HCT116 (cell line): Measurements from ENCODE around the gene BAHD1. TPM values are rescaled to one million over a fixed set of nuclear protein-coding genes. Genes with fewer than 3 reads are reported as not detected.

ENCODE experiments used
- ATAC-seq: fragments of 200-7000 bp; cut with Tn5 transposase; 2 replicates; pipeline ENCODE4 v1.9.1; 2020; ENCODE audit warnings: mild to moderate bottlenecking, moderate library complexity
- BruUV-seq: library from RNA; stranded (reverse); fragments of 400-500 nt; replicated peaks from 2 replicates; lab custom pipeline; 2021; lab: Mats Ljungman, UMichigan
- CTCF ChIA-PET: fragments of 300-600 bp; sonication (Branson Sonifier 250); formaldehyde crosslinking; loops from one replicate; lab custom pipeline; 2021; ENCODE audit warnings: antibody characterized with exemption; lab: Charles Lee
- POLR2A ChIA-PET: fragments of 300-600, 350-600 bp; sonication (Branson Sonifier 250); formaldehyde crosslinking; loops from one replicate; lab custom pipeline; 2021; ENCODE audit warnings: antibody characterized with exemption; lab: Charles Lee
- RAD21 ChIA-PET, 2 experiments: fragments of 300-600 bp; sonication (Branson Sonifier 250); formaldehyde crosslinking; loops; one replicate each; lab custom pipeline; 2023; ENCODE audit warnings: low total read pairs in 2 of 2; ENCODE audit not compliant: uncharacterized antibody in 2 of 2, unreplicated experiment in 2 of 2, low non-redundant PET in 1 of 2; lab: Charles Lee
- DNase-seq: peaks from one replicate; pipeline ENCODE4 v3.0.0-alpha.2; 2010; ENCODE audit warnings: low read depth, low spot score
- H2AFZ ChIP-seq: fragments of 200-600 bp; shearing (Covaris generic), sonication (generic); 2 replicates; pipeline ENCODE4 v1.6.1; 2017; ENCODE audit warnings: low read depth, mixed run types, mixed read lengths, antibody characterized with exemption, low read length; ENCODE audit not compliant: poor library complexity, severe bottlenecking
- H3K27ac ChIP-seq: 2 replicates; pipeline ENCODE4 v1.5.1; 2012; ENCODE audit warnings: low read depth, low read length
- H3K27me3 ChIP-seq: fragments of 200-600 bp; sonication (generic); 2 replicates; pipeline ENCODE4 v1.6.1; 2016; ENCODE audit warnings: mixed run types, low read length, mixed read lengths; ENCODE audit not compliant: insufficient read depth
- H3K36me3 ChIP-seq, 2 experiments: fragments of 200-500 bp in 1 of 2; fragments of 200-600 bp in 1 of 2; sonication (Bioruptor generic) in 1 of 2; sonication (generic) in 1 of 2; 2 replicates each; pipeline versions ENCODE4 v1.5.1 to v1.6.1; 2014 to 2016; ENCODE audit warnings: low read length in 2 of 2, inconsistent platforms in 1 of 2, mixed read lengths in 1 of 2, mixed run types in 1 of 2; ENCODE audit not compliant: insufficient read depth in 2 of 2, control insufficient read depth in 1 of 2
- H3K4me1 ChIP-seq, 2 experiments: fragments of 200-600 bp in 1 of 2; sonication (generic) in 1 of 2; 2 replicates each; pipeline versions ENCODE4 v1.5.1 to v1.6.1; 2012 to 2017; ENCODE audit warnings: low read length in 2 of 2, inconsistent platforms in 1 of 2, mild to moderate bottlenecking in 1 of 2, mixed read lengths in 1 of 2, mixed run types in 1 of 2, moderate library complexity in 1 of 2; ENCODE audit not compliant: insufficient read depth in 2 of 2, control insufficient read depth in 1 of 2
- H3K4me2 ChIP-seq: fragments of 200-600 bp; sonication (generic); 2 replicates; pipeline ENCODE4 v1.6.1; 2017; ENCODE audit warnings: mixed run types, low read length, mixed read lengths
- H3K4me3 ChIP-seq, 2 experiments: fragments of 200-600 bp in 1 of 2; sonication (generic) in 1 of 2; replicated peaks in 1 of 2; 2 replicates each; pipeline ENCODE4 v1.5.1; 2011 to 2016; ENCODE audit warnings: low read length in 2 of 2, control low read depth in 1 of 2, low read depth in 1 of 2, mild to moderate bottlenecking in 1 of 2, mixed read lengths in 1 of 2, mixed run types in 1 of 2
- H3K79me2 ChIP-seq: fragments of 200-600 bp; sonication (generic); 2 replicates; pipeline ENCODE4 v1.6.1; 2017; ENCODE audit warnings: mild to moderate bottlenecking, mixed run types, low read length, moderate library complexity, mixed read lengths; ENCODE audit not compliant: insufficient read depth
- H3K9ac ChIP-seq: fragments of 200-600 bp; sonication (generic); 2 replicates; pipeline ENCODE4 v1.6.1; 2016; ENCODE audit warnings: low read length, mixed read lengths
- H3K9me2 ChIP-seq: fragments of 200-600 bp; sonication (generic), shearing (Covaris generic); 2 replicates; pipeline ENCODE4 v1.6.1; 2017; ENCODE audit warnings: mixed run types, mild to moderate bottlenecking, moderate library complexity; ENCODE audit not compliant: insufficient read depth
- H3K9me3 ChIP-seq, 2 experiments: fragments of 200-500 bp in 1 of 2; fragments of 200-600 bp in 1 of 2; sonication (Bioruptor generic) in 1 of 2; sonication (generic) in 1 of 2; 2 replicates each; pipeline ENCODE4 v1.6.1; 2014 to 2017; ENCODE audit warnings: low read length in 2 of 2, mixed read lengths in 2 of 2, inconsistent platforms in 1 of 2, low read depth in 1 of 2, mild to moderate bottlenecking in 1 of 2, mixed run types in 1 of 2, moderate library complexity in 1 of 2; ENCODE audit not compliant: control insufficient read depth in 1 of 2, insufficient read depth in 1 of 2
- H4K20me1 ChIP-seq: fragments of 200-600 bp; sonication (generic), shearing (Covaris generic); 2 replicates; pipeline ENCODE4 v1.6.1; 2017; ENCODE audit warnings: mixed run types, mild to moderate bottlenecking, moderate library complexity; ENCODE audit not compliant: insufficient read depth
- CBX3 ChIP-seq: IDR thresholded peaks from 2 replicates; pipeline ENCODE4 v1.6.1; 2012; ENCODE audit warnings: low read depth
- CEBPB ChIP-seq: IDR thresholded peaks from 2 replicates; pipeline ENCODE4 v1.6.1; 2012; ENCODE audit warnings: low read depth
- EZH2phosphoT487 ChIP-seq: fragments of 200-600 bp; IDR thresholded peaks from 2 replicates; pipeline ENCODE4 v1.6.1; 2018; ENCODE audit warnings: antibody characterized with exemption, borderline replicate concordance
- FOSL1 ChIP-seq: IDR thresholded peaks from 2 replicates; pipeline ENCODE4 v1.6.1; 2012; ENCODE audit warnings: low read depth
- POLR2A ChIP-seq: IDR thresholded peaks from 2 replicates; pipeline ENCODE4 v1.7.0; 2011; ENCODE audit warnings: borderline replicate concordance; ENCODE audit not compliant: insufficient read depth, insufficient read length; ENCODE audit errors: extremely low read depth
- POLR2AphosphoS5 ChIP-seq: IDR thresholded peaks from 2 replicates; pipeline ENCODE4 v1.6.1; 2011; ENCODE audit warnings: mild to moderate bottlenecking, low read depth, low read length, moderate library complexity
- SRF ChIP-seq: IDR thresholded peaks from 2 replicates; pipeline ENCODE4 v1.6.1; 2012; ENCODE audit warnings: low read depth
- ZNF274 ChIP-seq: fragments of 200-500 bp; sonication (Bioruptor generic); IDR thresholded peaks from 2 replicates; pipeline ENCODE4 v1.6.1; 2014; ENCODE audit warnings: mild to moderate bottlenecking, low read depth, low read length, inconsistent platforms
- intact Hi-C: fragments of 100-400 bp; cut with micrococcal nuclease; formaldehyde crosslinking; loops from 2 replicates; pipeline ENCODE4 v1.10.0; 2022
- total RNA-seq: library from RNA; stranded (reverse); gene quantifications from one replicate; pipeline ENCODE4 v1.2.1, GENCODE V29; 2021; ENCODE audit not compliant: unreplicated experiment
- TF ChIP-seq, protein P1 (sequence below): IDR thresholded peaks from 2 replicates; pipeline ENCODE4 v1.6.1; 2012
- TF ChIP-seq, protein P2 (sequence below), 3 experiments: fragments of 200-600 bp in 1 of 3; sonication (generic) in 1 of 3; IDR thresholded peaks in 2 of 3; conservative IDR thresholded peaks in 1 of 3; 2 replicates each; pipeline ENCODE4 v1.5.1; 2012 to 2017; ENCODE audit warnings: low read depth in 2 of 3, low read length in 2 of 3, antibody characterized with exemption in 1 of 3, borderline replicate concordance in 1 of 3, control low read depth in 1 of 3, mild to moderate bottlenecking in 1 of 3, mixed read lengths in 1 of 3, mixed run types in 1 of 3, moderate library complexity in 1 of 3; ENCODE audit not compliant: insufficient read depth in 1 of 3

The BAHD1 gene
- total RNA-seq, 1 experiment from 2014 or later, result 25.0 TPM

- DNase-seq (peak; percentile 29), ATAC-seq (peak; percentile 35)
- Histone ChIP-seq H3K27ac (peak overlapping the region; percentile 55), H3K4me3 (no peak overlapping the region), H3K9me2 (no peaks in the 10 kb centered on the region), H3K79me2 (no peaks in the 10 kb centered on the region), H3K27me3 (no peaks in the 10 kb centered on the region), H3K4me2 (peak overlapping the region; percentile 59), H4K20me1 (no peaks in the 10 kb centered on the region), H3K36me3 (peaks cover 4 to 14% of the 10 kb centered on the region in 2 experiments; a peak in 2 of 4 replicates), H2AFZ (no peak overlapping the region), H3K9me3 (no peaks in the 10 kb centered on the region), H3K4me1 (peaks cover 16 to 22% of the 10 kb centered on the region in 2 experiments), H3K9ac (no peak overlapping the region)
- ChIA-PET CTCF (interaction anchor here (1.2 to 4.3 kb wide), 6 partner anchors 15 to 204 kb away, joined by 3 to 37 read pairs (median 10); partner anchors contain the start of genes CCDC9B, INAFM2 and IVD), POLR2A (interaction anchor here (1.2 to 1.4 kb wide), 3 partner anchors 14 to 20 kb away, joined by 3 to 6 read pairs (median 3); partner anchors contain the start of genes BAHD1 and IVD), RAD21 (no interaction called here)
- TSS peak; percentile 35 for BruUV-seq
- no peak for TF ChIP-seq POLR2A
- TF ChIP-seq CBX3, result 0 out of 2 replicates have a peak, but pooled peaks have one; percentile 30
- TF ChIP-seq POLR2AphosphoS5, result peak; percentile 44; the same call in 1 of the 2 replicates
- intact Hi-C loops, result loop anchor here (5.0 kb wide), 1 partner anchor 203 kb away; no protein-coding TSS in a partner anchor
Measured at GRCh38 chr15:40420793-40421192, 20.0 kb upstream of the BAHD1 start.

DNA sequence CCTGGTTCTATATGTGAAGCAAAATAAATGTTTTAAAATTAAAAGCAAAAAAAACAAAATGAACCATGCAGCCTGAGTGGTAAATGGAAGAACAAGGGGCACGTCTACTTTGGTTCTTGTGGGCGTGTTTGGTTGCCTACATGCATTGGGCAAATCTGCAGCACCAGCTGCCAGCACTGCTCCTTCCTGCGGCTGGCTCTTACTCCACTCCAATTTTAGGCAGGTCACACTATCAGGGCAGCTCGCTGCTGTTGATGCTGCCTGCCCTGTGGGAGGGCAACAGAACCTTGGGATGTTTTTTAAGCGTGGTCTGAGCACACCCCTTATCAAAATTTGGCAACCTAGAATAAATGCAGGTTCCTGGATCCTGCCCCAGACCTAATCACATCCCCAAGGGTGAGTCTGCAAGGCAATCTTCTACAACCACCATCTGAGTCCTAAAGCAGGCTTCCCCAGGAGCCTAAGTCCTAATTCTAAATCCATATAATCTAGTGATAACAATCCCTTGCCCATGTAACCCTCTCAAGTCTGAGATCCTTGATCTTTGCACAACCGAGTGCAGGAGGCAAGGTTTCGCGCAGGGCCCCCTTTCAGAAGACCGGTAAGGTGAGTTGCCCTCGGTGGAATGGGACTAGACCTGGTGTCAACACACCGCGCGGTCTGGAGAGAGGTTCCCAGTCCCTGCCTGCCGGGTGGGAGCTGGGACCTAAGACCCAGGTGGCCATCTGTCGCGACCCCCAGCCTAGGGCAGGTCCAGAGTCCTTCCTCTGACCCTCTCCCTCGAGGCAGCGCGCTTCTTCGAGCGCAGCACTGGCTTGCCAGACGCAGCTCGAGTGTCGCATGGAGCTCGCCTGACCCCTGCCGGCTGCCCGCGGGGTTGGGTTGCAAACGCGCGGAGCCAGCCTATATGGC, 19.3 kb upstream of the BAHD1 start:
- intact Hi-C loops, result loop anchor here (1.0 to 5.0 kb wide), 5 partner anchors 53 to 204 kb away; partner anchors contain the start of gene CCDC9B
- TF ChIP-seq EZH2phosphoT487 (no peak), POLR2A (no peak), ZNF274 (no peak), CEBPB (no peak), FOSL1 (no peak), SRF (no peak)
- TF ChIP-seq, protein P1, sequence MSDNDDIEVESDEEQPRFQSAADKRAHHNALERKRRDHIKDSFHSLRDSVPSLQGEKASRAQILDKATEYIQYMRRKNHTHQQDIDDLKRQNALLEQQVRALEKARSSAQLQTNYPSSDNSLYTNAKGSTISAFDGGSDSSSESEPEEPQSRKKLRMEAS, result no peak
- TF ChIP-seq, protein P2, sequence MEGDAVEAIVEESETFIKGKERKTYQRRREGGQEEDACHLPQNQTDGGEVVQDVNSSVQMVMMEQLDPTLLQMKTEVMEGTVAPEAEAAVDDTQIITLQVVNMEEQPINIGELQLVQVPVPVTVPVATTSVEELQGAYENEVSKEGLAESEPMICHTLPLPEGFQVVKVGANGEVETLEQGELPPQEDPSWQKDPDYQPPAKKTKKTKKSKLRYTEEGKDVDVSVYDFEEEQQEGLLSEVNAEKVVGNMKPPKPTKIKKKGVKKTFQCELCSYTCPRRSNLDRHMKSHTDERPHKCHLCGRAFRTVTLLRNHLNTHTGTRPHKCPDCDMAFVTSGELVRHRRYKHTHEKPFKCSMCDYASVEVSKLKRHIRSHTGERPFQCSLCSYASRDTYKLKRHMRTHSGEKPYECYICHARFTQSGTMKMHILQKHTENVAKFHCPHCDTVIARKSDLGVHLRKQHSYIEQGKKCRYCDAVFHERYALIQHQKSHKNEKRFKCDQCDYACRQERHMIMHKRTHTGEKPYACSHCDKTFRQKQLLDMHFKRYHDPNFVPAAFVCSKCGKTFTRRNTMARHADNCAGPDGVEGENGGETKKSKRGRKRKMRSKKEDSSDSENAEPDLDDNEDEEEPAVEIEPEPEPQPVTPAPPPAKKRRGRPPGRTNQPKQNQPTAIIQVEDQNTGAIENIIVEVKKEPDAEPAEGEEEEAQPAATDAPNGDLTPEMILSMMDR (IDR thresholded peaks at IDR 0.05 in 2 of 3, conservative IDR thresholded peaks at IDR 0.05 in 1 of 3; ENCODE audit: borderline replicate concordance in 1 of 3, insufficient read depth in 1 of 3, low read depth in 2 of 3, low read length in 2 of 3), result peak; percentile 81 to 88 (median 86); a peak in 5 of 6 replicates

More for the DNA sequence above, 19.3 kb upstream of the BAHD1 start:
- H3K4me1 ChIP-seq, result peaks cover 16 to 22% of the 10 kb centered on the region in 2 experiments
- POLR2A ChIA-PET, result interaction anchor here (0.7 to 1.5 kb wide), 3 partner anchors 16 to 562 kb away, joined by 3 to 8 read pairs (median 4); partner anchors contain the start of genes BAHD1 and IVD
- CTCF ChIA-PET, result interaction anchor here (1.2 to 4.3 kb wide), 12 partner anchors 9 to 204 kb away, joined by 3 to 37 read pairs (median 6); partner anchors contain the start of genes CCDC9B, INAFM2, IVD and PLCB2
- ATAC-seq (peak; percentile 94), DNase-seq (peak; percentile 32)
- peak overlapping the region; percentile 59 for H3K4me2 ChIP-seq
- H3K4me3 ChIP-seq, result no peak overlapping the region
- peak overlapping the region; percentile 55; the same call in 1 of the 2 replicates for H3K27ac ChIP-seq
- no peaks in the 10 kb centered on the region for H3K27me3 ChIP-seq
- no peaks in the 10 kb centered on the region for H4K20me1 ChIP-seq
- BruUV-seq, result no TSS peak
- no peak overlapping the region for H2AFZ ChIP-seq
- H3K9ac ChIP-seq, result no peak overlapping the region
- no peaks in the 10 kb centered on the region for H3K9me2 ChIP-seq
- no peaks in the 10 kb centered on the region for H3K79me2 ChIP-seq
- H3K36me3 ChIP-seq, result peaks cover 0 to 8% of the 10 kb centered on the region in 2 experiments; a peak in 2 of 4 replicates
- H3K9me3 ChIP-seq, result no peaks in the 10 kb centered on the region
- RAD21 ChIA-PET, result interaction anchor here (0.6 to 1.7 kb wide), 3 partner anchors 81 to 142 kb away, joined by 3 to 7 read pairs (median 4); partner anchors contain the start of gene CCDC9B (in 2 of the 2)
